ENCODE data around the gene AIM2. TPM values are rescaled to one million over a fixed set of nuclear protein-coding genes. Genes with fewer than 3 reads are reported as not detected.
"Not testable (repeated sequence)": the region's sequence is repeated elsewhere in the genome, so short reads cannot be mapped to it uniquely, and the experiment has no call there.

Gene AIM2
- total RNA-seq, 1 donor from 2014 or later: not detected

DNA sequence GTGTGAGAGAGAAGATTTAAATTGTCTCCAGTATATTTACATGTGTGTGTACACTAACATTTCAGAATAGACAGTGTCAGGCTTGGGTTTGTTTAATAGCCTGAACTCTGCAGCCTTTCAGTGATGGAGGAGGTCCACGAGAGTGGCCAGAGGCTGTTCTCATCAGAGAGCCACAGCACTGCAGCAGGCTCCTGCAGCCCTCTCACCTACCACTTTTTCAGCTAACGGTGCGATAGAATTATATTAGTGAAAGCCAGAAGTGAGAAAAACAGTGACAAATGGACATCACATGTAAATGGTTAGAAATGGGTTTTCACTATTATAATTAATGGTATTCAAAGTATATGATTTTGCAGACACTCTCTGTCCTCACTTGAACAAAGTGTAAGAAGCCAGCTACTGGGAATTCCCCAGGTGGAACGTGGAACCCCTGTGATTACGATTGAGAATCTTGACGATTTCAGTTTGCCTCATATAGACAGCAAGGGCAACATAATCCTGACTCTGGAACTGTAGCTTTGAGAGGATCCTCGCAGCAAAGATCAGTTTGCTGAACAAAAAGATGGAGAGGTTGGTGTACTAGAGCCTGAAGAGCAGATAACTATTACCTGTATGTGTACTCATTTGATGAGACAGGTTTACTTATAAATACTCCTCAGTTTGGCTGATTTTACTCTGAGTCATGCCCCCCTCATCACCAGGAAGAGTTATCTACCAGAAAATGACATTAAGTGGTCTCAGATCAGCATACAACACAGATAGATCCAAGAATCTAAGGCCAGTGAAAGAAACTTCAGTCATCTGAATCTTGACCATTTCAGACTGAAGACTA, 35.5 kb downstream of the AIM2 start:
- no peak for DNase-seq (ENCODE audit: low read depth)
- no peak overlapping the region for H3K4me3 ChIP-seq (ENCODE audit: low read depth, low read length)
- TF ChIP-seq, protein P1, sequence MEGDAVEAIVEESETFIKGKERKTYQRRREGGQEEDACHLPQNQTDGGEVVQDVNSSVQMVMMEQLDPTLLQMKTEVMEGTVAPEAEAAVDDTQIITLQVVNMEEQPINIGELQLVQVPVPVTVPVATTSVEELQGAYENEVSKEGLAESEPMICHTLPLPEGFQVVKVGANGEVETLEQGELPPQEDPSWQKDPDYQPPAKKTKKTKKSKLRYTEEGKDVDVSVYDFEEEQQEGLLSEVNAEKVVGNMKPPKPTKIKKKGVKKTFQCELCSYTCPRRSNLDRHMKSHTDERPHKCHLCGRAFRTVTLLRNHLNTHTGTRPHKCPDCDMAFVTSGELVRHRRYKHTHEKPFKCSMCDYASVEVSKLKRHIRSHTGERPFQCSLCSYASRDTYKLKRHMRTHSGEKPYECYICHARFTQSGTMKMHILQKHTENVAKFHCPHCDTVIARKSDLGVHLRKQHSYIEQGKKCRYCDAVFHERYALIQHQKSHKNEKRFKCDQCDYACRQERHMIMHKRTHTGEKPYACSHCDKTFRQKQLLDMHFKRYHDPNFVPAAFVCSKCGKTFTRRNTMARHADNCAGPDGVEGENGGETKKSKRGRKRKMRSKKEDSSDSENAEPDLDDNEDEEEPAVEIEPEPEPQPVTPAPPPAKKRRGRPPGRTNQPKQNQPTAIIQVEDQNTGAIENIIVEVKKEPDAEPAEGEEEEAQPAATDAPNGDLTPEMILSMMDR (conservative IDR thresholded peaks at IDR 0.05; ENCODE audit: low read depth, low read length): no peak

DNA sequence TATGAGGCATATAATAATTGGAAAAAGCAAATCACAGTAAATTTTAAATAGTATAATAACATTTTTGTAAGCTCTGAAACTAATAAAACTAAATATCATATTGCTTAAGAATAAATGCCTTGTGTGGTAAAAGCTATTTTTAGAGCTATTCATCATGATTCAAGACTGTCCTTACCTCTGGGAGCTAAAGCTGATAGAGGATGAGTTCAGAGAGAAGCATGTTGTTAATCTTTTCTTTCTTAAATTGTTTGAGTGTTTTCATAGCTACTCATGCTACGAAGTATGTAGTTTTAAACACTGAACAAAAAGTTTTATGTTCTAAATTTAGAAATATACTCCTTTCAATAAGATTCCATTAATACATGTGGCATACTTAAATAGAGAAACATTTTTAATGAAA, 36.4 kb downstream of the AIM2 start:
- DNase-seq (ENCODE audit: low read depth): no peak
- TF ChIP-seq, protein P1 (conservative IDR thresholded peaks at IDR 0.05; ENCODE audit: low read depth, low read length): no peak
- no peak overlapping the region for H3K4me3 ChIP-seq (ENCODE audit: low read depth, low read length)

DNA sequence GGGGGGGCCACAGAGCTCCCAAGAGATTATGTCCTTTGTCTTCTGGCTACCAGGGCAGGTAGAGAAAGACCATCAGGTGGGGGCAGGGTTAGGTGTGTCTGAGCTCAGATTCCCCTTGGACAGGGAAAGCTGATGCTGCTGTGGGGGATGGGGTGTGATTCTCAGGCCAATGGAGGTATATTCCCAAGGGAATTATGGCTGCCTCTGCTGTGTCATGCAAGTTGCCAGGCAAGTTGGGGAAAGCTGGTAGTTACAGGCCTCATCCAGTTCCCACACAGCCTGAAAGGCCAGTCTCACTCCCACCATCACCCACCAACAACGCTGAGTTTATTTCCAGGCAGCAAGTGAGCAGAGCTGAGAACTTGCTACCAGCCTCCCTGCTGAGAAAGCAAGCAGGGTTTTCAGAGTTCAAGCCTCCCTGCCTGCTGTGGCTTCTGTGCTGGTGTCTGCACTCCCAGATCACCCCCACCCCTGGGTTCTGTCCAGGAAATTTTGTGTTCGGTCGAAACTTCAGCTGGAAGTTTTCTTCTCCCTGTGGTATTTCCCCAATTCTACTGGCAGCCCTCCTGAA, 45.6 kb downstream of the AIM2 start:
- no peak for DNase-seq (ENCODE audit: low read depth)
- TF ChIP-seq, protein P1 (conservative IDR thresholded peaks at IDR 0.05; ENCODE audit: low read depth, low read length): no peak
- H3K4me3 ChIP-seq (ENCODE audit: low read depth, low read length): no peak overlapping the region

DNA sequence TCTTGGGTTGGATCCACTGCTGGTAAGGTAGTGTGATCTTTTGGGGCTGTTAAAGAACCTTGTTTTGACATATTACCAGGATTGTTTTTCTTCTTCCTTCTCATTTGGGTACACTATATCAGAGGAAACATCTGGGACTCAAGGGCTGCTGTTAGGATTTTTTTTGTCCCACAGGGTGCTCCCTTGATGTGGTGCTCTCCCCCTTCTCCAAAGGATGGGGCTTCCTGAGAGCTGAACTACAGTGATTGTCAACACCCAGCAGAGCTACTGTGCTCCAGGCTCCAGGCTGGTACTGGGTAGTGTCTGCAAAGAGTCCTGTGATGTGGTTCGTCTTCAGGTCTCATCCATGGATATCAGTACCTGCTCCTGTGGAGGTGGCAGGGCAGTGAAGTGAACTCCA, 46.3 kb downstream of the AIM2 start:
- DNase-seq (ENCODE audit: low read depth): no peak
- no peak overlapping the region for H3K4me3 ChIP-seq (ENCODE audit: low read depth, low read length)
- TF ChIP-seq, protein P1 (conservative IDR thresholded peaks at IDR 0.05; ENCODE audit: low read depth, low read length): no peak

DNA sequence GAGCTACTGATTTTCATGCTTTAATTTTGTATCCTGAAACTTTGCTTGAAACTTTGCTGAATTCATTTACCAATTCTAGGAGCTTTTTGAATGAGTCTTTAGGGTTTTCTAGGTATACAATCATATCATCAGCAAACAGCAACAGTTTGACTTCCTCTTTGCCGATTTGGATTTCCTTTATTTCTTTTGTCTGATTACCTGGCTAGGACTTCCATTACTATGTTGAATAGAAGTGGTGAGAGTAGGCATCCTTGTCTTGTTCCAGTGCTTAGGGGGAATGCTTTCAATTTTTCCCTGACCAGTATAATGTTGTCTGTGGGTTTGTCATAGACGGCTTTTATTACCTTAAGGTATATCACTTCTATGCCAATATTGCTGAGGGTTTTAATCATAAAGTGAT, 49.7 kb downstream of the AIM2 start:
- DNase-seq (ENCODE audit: low read depth); H3K4me3 ChIP-seq (ENCODE audit: low read depth, low read length): not testable (repeated sequence)

DNA sequence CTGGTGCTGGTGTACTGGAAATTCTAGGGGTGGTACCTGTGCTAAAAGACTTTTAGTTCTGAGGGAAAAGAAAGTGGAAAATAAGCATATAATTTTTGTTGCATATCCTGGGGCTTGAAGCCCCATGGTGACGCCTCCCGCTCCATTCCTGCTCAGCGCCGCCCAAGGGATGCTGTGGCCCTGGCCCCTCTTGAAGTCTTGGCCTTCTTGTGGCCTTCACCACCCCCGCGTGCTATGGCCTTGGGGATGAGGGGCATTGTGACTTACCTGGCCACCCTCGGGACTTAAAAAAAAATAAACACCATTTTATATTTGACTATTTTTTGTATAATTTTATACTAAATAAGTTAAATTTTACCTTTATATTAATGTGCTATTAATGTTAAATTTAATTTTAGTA, 51.5 kb downstream of the AIM2 start:
- TF ChIP-seq, protein P1 (conservative IDR thresholded peaks at IDR 0.05; ENCODE audit: low read depth, low read length): no peak
- H3K4me3 ChIP-seq (ENCODE audit: low read depth, low read length): no peak overlapping the region
- no peak for DNase-seq (ENCODE audit: low read depth)

DNA sequence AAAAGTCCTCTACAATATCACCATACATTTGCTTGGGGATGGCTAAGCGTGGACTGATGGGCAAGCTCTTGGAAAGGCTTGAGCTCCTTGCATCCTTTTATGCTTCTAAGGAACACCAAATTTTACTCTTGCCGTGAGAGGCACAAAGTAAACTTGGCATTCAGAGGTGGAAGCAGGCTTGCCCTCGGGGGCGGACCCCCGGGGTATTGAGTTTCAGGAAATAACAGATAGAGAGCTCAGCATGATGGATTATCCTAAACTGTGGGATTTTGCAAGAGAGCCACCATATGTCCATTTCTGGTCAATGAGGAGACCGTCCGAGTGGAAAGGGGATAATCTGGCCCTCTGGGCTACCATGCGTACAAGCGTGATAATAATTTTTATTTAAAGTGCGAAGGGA, 52.8 kb downstream of the AIM2 start:
- H3K4me3 ChIP-seq (ENCODE audit: low read depth, low read length): no peak overlapping the region
- TF ChIP-seq, protein P1 (conservative IDR thresholded peaks at IDR 0.05; ENCODE audit: low read depth, low read length): no peak

More for the DNA sequence above, 52.8 kb downstream of the AIM2 start:
- DNase-seq (ENCODE audit: low read depth): no peak

Data from epithelial cell of proximal tubule (primary cell).